K562 (cell line): Measurements from ENCODE around the gene FKRP. TPM values are rescaled to one million over a fixed set of nuclear protein-coding genes. Genes with fewer than 3 reads are reported as not detected.
A peak's percentile ranks its signal among the peaks of the same experiment; 100 is the strongest.

Experiments used
- E2F8 ChIP-seq: fragments of 450-650 bp; IDR thresholded peaks from 2 replicates; pipeline ENCODE4 v1.7.1; 2018; ENCODE audit warnings: mild to moderate bottlenecking, low read depth; ENCODE audit not compliant: partially characterized antibody
- HES1 ChIP-seq: fragments of 450-650 bp; IDR thresholded peaks from 2 replicates; pipeline ENCODE4 v1.6.1; 2016; ENCODE audit warnings: low read depth, mild to moderate bottlenecking, moderate library complexity
- MAX ChIP-seq: sonication (generic); formaldehyde crosslinking; IDR thresholded peaks from 2 replicates; pipeline ENCODE4 v1.9.0; 2022; ENCODE audit warnings: mild to moderate bottlenecking, missing genetic modification reagents
- MEF2D ChIP-seq: conservative IDR thresholded peaks from 2 replicates; pipeline ENCODE4 v1.6.1; 2016; ENCODE audit warnings: low read depth, missing genetic modification characterization, missing compliant biosample characterization
- MGA ChIP-seq: fragments of 450-650 bp; IDR thresholded peaks from 2 replicates; pipeline ENCODE4 v1.6.1; 2016; ENCODE audit warnings: mild to moderate bottlenecking, moderate library complexity
- TRIM24 ChIP-seq, 2 experiments: fragments of 450-650 bp; IDR thresholded peaks; 2 replicates each; pipeline ENCODE4 v1.6.1; 2016
- ZNF592 ChIP-seq: fragments of 450-650 bp; IDR thresholded peaks from 2 replicates; pipeline ENCODE4 v1.6.1; 2017; ENCODE audit warnings: antibody characterized with exemption, mild to moderate bottlenecking
- ZNF695 ChIP-seq: fragments of 450-650 bp; formaldehyde crosslinking; IDR thresholded peaks from 2 replicates; pipeline ENCODE4 v1.4.0; 2020; ENCODE audit warnings: mild to moderate bottlenecking, moderate library complexity
- polyA plus RNA-seq, 8 experiments: library from polyadenylated mRNA; depleted of rRNA in 4 of 8; stranded (reverse) in 5 of 8; unstranded in 3 of 8; fragments of >200 nt; fragmentation: Nextera tagmentation in 2 of 8; fragmentation: Illumina TruSeq in 1 of 8; extraction: Ambion mirVana in 2 of 8; extraction: Trizol in 1 of 8; gene quantifications; 2 replicates each; pipeline versions ENCODE4 v1.2.1 to v1.2.3, GENCODE V29; 2011 to 2014; ENCODE audit warnings: inconsistent platforms in 1 of 8, missing spikeins in 1 of 8
- total RNA-seq, 7 experiments: library from RNA; depleted of rRNA in 6 of 7; stranded (reverse); fragments of >200 nt in 6 of 7; fragmentation: Illumina TruSeq in 2 of 7; extraction: Trizol in 2 of 7; gene quantifications; 2 replicates each; pipeline versions ENCODE4 v1.2.1 to v1.2.3, GENCODE V29; 2011 to 2021; ENCODE audit warnings: low replicate concordance in 1 of 7

FKRP gene
- total and polyA plus RNA-seq, 9 of the 15 experiments (the other 6 are each of a cell fraction or from before 2014, with no cell fraction given): 0.68 to 16.1 (median 6.5) TPM

GRCh38 chr19:46761418-46761831, 15.6 kb downstream of the FKRP start (continued):
- TF ChIP-seq MGA (peak; percentile 89), ZNF695 (no peak), MEF2D (tag) (no peak), TRIM24 (IDR thresholded peaks at IDR 0.05) (no peak), E2F8 (no peak), HES1 (no peak), MAX (CRISPR knock-in tag) (peak; percentile 66; the same call in 1 of the 2 replicates), ZNF592 (peak; percentile 64)
